ENCODE data around the gene WBP4.
"Not testable (repeated sequence)": the region's sequence is repeated elsewhere in the genome, so short reads cannot be mapped to it uniquely, and the experiment has no call there.

WBP4 gene

GRCh38 chr13:41077475-41077874, 16.2 kb downstream of the WBP4 start:
- FAIRE-seq (no peak), DNase-seq (ENCODE audit: low spot score) (no peak)

- no peak for DNase-seq (ENCODE audit: low spot score)
- FAIRE-seq = no peak
These were observed 18.4 kb downstream of the WBP4 start for GRCh38 chr13:41079725-41080124.

GRCh38 chr13:41085961-41086585, 24.8 kb downstream of the WBP4 start:
- FAIRE-seq (no peak), DNase-seq (ENCODE audit: low spot score) (no peak)

GRCh38 chr13:41095681-41096080, 34.4 kb downstream of the WBP4 start:
- DNase-seq (ENCODE audit: low spot score); FAIRE-seq: not testable (repeated sequence)

- FAIRE-seq (no peak), DNase-seq (ENCODE audit: low spot score) (no peak)
These were observed 37.5 kb downstream of the WBP4 start for GRCh38 chr13:41098761-41099160.

GRCh38 chr13:41099986-41100385, 38.7 kb downstream of the WBP4 start:
- no peak for FAIRE-seq
- no peak for DNase-seq (ENCODE audit: low spot score)

- FAIRE-seq = no peak
- no peak for DNase-seq (ENCODE audit: low spot score)
These were observed 45.8 kb downstream of the WBP4 start for GRCh38 chr13:41107104-41107571.

- FAIRE-seq = no peak
- DNase-seq (ENCODE audit: low spot score) = no peak
These were observed 46.3 kb downstream of the WBP4 start for GRCh38 chr13:41107584-41108014.

GRCh38 chr13:41111454-41111853, 50.1 kb downstream of the WBP4 start:
- FAIRE-seq (no peak), DNase-seq (ENCODE audit: low spot score) (no peak)

- FAIRE-seq (no peak), DNase-seq (ENCODE audit: low spot score) (no peak)
These were observed 56.6 kb downstream of the WBP4 start for GRCh38 chr13:41117869-41118268.

GRCh38 chr13:41122838-41123237, 61.5 kb downstream of the WBP4 start:
- DNase-seq (ENCODE audit: low spot score) (peak; percentile 8), FAIRE-seq (no peak)

GRCh38 chr13:41127701-41128100, 66.4 kb downstream of the WBP4 start:
- FAIRE-seq (no peak), DNase-seq (ENCODE audit: low spot score) (no peak)

- FAIRE-seq = no peak
- no peak for DNase-seq (ENCODE audit: low spot score)
These were observed 69.0 kb downstream of the WBP4 start for GRCh38 chr13:41130356-41130755.

GRCh38 chr13:41131189-41131588, 69.9 kb downstream of the WBP4 start:
- DNase-seq (ENCODE audit: low spot score); FAIRE-seq: not testable (repeated sequence)

GRCh38 chr13:41131660-41132511, 70.6 kb downstream of the WBP4 start:
- FAIRE-seq = peak; percentile 5
- not testable (repeated sequence) for DNase-seq (ENCODE audit: low spot score)

GRCh38 chr13:41132512-41133152, 71.3 kb downstream of the WBP4 start, which contains the start of gene KBTBD6:
Gene KBTBD6, minus strand, starts transcription at chr13:41132802. Its CDS starts 291 bp downstream, at chr13:41132511.
- no peak for FAIRE-seq
- DNase-seq (ENCODE audit: low spot score) = peak; percentile 89

All from urothelium cell line (cell line).